Natural killer cell (primary cell): ENCODE results near the gene SLC47A2. TPM values are rescaled to one million over a fixed set of nuclear protein-coding genes. Genes with fewer than 3 reads are reported as not detected.

Source experiments
- ATAC-seq, 3 donors: fragments of 150-1000 bp in 2 of 3; fragments of 200-7000 bp in 1 of 3; cut with Tn5 transposase; 1 replicate in 1 of 3; 2 replicates in 2 of 3; pipeline ENCODE4 v1.10.0; 2021; ENCODE audit warnings: mild to moderate bottlenecking in 2 of 3, moderate library complexity in 2 of 3
- DNase-seq, 2 donors: peaks; one replicate each; pipeline versions ENCODE4 v3.0.0 to v3.0.0-alpha.2; 2013 to 2021; ENCODE audit warnings: mixed read lengths in 1 of 2
- H3K27ac ChIP-seq: one replicate; pipeline ENCODE4 v1.5.1; 2013; ENCODE audit warnings: mild to moderate bottlenecking, low read length
- H3K27me3 ChIP-seq: one replicate; pipeline ENCODE4 v1.6.1; 2013; ENCODE audit warnings: low read length; ENCODE audit not compliant: control insufficient read depth, insufficient read depth
- H3K36me3 ChIP-seq: one replicate; pipeline ENCODE4 v1.6.1; 2013; ENCODE audit warnings: low read length; ENCODE audit not compliant: control insufficient read depth, insufficient read depth
- H3K4me1 ChIP-seq: one replicate; pipeline ENCODE4 v1.6.1; 2013; ENCODE audit warnings: low read length; ENCODE audit not compliant: control insufficient read depth, insufficient read depth
- H3K4me3 ChIP-seq: one replicate; pipeline ENCODE4 v1.5.1; 2013; ENCODE audit warnings: low read length
- H3K9me3 ChIP-seq: one replicate; pipeline ENCODE4 v1.6.1; 2013; ENCODE audit warnings: low read length; ENCODE audit not compliant: control insufficient read depth, insufficient read depth
- H3K27ac Mint-ChIP-seq, 2 donors: one replicate each; pipeline ENCODE4 v1.8.0; 2022; ENCODE audit warnings: mild to moderate bottlenecking in 2 of 2, mixed read lengths in 2 of 2, moderate library complexity in 1 of 2
- H3K27me3 Mint-ChIP-seq, 2 donors: one replicate each; pipeline ENCODE4 v1.8.0; 2022; ENCODE audit warnings: low read depth in 2 of 2, mixed read lengths in 2 of 2
- H3K36me3 Mint-ChIP-seq: one replicate; pipeline ENCODE4 v1.8.0; 2022; ENCODE audit warnings: mixed read lengths
- H3K4me1 Mint-ChIP-seq, 2 donors: one replicate each; pipeline ENCODE4 v1.8.0; 2022; ENCODE audit warnings: mixed read lengths in 2 of 2
- H3K4me3 Mint-ChIP-seq: one replicate; pipeline ENCODE4 v1.8.0; 2022; ENCODE audit warnings: mild to moderate bottlenecking, moderate library complexity, mixed read lengths
- H3K9me3 Mint-ChIP-seq, 2 donors: one replicate each; pipeline ENCODE4 v1.8.0; 2022; ENCODE audit warnings: mixed read lengths in 2 of 2
- whole genome bisulfite sequencing: methylation state at CpG from one replicate; pipeline ENCODE4 v1.1.7; 2013; ENCODE audit warnings: missing lambda C conversion rate; ENCODE audit not compliant: insufficient coverage; 5-methylcytosine and 5-hydroxymethylcytosine counted together
- intact Hi-C: fragments of 100-400 bp; cut with micrococcal nuclease; formaldehyde crosslinking; loops from one replicate; pipeline ENCODE4 v1.14.2; 2022
- total RNA-seq, 4 donors: library from RNA; stranded (reverse); fragments of 120-200 nt in 1 of 4; gene quantifications; one replicate each; pipeline versions ENCODE4 v1.2.3 to v1.2.4, GENCODE V29; 2013 to 2022
- TF ChIP-seq, protein P1 (sequence below): fragments of 200-600 bp; IDR thresholded peaks from one replicate; pipeline ENCODE4 v1.8.0; 2022; ENCODE audit warnings: antibody characterized with exemption

Gene SLC47A2
- total RNA-seq, 3 donors from 2014 or later (not counting 1 experiment from before 2014, with no cell fraction given): not detected

GRCh38 chr17:19720631-19721426, 4.4 kb upstream of the SLC47A2 start:
- 62% methylated on average over 8 of the region's 9 CpGs for WGBS
- H3K27ac Mint-ChIP-seq: peak overlapping the region in 1 of 2 donors; percentile 57
- no peaks in the 10 kb centered on the region for H3K27me3 Mint-ChIP-seq
- DNase-seq: no peak
- TF ChIP-seq, protein P1, sequence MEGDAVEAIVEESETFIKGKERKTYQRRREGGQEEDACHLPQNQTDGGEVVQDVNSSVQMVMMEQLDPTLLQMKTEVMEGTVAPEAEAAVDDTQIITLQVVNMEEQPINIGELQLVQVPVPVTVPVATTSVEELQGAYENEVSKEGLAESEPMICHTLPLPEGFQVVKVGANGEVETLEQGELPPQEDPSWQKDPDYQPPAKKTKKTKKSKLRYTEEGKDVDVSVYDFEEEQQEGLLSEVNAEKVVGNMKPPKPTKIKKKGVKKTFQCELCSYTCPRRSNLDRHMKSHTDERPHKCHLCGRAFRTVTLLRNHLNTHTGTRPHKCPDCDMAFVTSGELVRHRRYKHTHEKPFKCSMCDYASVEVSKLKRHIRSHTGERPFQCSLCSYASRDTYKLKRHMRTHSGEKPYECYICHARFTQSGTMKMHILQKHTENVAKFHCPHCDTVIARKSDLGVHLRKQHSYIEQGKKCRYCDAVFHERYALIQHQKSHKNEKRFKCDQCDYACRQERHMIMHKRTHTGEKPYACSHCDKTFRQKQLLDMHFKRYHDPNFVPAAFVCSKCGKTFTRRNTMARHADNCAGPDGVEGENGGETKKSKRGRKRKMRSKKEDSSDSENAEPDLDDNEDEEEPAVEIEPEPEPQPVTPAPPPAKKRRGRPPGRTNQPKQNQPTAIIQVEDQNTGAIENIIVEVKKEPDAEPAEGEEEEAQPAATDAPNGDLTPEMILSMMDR: no peak
- Histone ChIP-seq H3K9me3 (no peaks in the 10 kb centered on the region), H3K4me1 (peaks cover 14% of the 10 kb centered on the region), H3K36me3 (no peaks in the 10 kb centered on the region), H3K4me3 (no peak overlapping the region), H3K27me3 (no peaks in the 10 kb centered on the region), H3K27ac (no peak overlapping the region)
- ATAC-seq: no peak
- intact Hi-C loops: no loop called here
- H3K4me1 Mint-ChIP-seq: peaks cover 8 to 16% of the 10 kb centered on the region in 2 donors
- H3K36me3 Mint-ChIP-seq: no peaks in the 10 kb centered on the region
- H3K4me3 Mint-ChIP-seq: no peak overlapping the region
- no peaks in the 10 kb centered on the region for H3K9me3 Mint-ChIP-seq

- no peaks in the 10 kb centered on the region for H3K9me3 Mint-ChIP-seq
- 81% methylated on average over 5 of the region's 5 CpGs for WGBS
- Histone ChIP-seq H3K27me3 (no peaks in the 10 kb centered on the region), H3K36me3 (no peaks in the 10 kb centered on the region), H3K9me3 (no peaks in the 10 kb centered on the region), H3K4me1 (peaks cover 14% of the 10 kb centered on the region), H3K4me3 (no peak overlapping the region), H3K27ac (no peak overlapping the region)
- no peak for DNase-seq
- intact Hi-C loops: no loop called here
- peaks cover 3 to 12% of the 10 kb centered on the region in 2 donors for H3K4me1 Mint-ChIP-seq
- TF ChIP-seq, protein P1: no peak
- H3K27ac Mint-ChIP-seq: no peak overlapping the region
- no peak overlapping the region for H3K4me3 Mint-ChIP-seq
- no peaks in the 10 kb centered on the region for H3K27me3 Mint-ChIP-seq
- no peak for ATAC-seq
- H3K36me3 Mint-ChIP-seq: no peaks in the 10 kb centered on the region
Measured at GRCh38 chr17:19720210-19720475, 3.8 kb upstream of the SLC47A2 start.

DNA sequence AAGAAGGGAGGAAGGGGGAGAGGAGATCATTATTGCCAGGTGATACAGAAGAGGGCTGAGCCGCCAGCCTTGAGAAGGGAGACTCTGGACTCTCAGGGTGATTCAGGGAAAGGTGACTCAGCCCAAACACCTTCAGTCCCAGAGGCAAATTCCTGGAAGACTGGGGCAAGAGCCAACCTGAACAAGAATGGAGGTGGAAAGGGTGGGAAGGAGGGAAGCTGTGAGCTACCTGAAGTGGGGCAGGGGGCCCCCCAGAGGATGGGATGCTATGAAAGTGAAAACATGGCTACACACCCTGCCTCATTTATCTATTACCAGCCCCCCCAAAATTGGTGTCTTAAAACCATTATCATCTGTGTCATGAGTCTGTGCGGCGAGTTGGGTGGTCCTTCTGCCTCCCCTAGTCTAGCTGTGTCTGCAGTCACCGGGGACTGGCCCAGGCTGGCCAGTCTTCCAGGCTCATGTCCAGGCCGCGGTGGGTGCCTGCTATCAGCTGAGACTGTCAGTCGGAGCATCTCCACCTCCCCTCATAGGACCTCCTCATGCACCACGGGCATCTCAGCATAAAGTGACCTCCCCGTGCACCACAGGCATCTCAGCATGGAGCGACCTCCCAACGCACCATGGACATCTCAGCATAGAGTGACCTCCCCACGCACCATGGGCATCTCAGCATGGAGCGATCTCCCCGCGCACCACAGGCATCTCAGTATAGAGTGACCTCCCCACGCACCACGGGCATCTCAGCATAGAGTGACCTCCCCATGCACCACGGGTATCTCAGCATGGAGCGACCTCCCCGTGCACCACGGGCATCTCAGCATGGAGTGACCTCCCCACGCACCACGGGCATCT, 3.2 kb upstream of the SLC47A2 start:
- no peaks in the 10 kb centered on the region for H3K9me3 ChIP-seq
- H3K27me3 ChIP-seq: no peaks in the 10 kb centered on the region
- H3K27me3 Mint-ChIP-seq: no peaks in the 10 kb centered on the region
- no peak overlapping the region for H3K4me3 Mint-ChIP-seq
- WGBS: 90% methylated on average over 23 of the region's 23 CpGs
- no peaks in the 10 kb centered on the region for H3K36me3 Mint-ChIP-seq
- H3K27ac Mint-ChIP-seq: no peak overlapping the region
- no peaks in the 10 kb centered on the region for H3K9me3 Mint-ChIP-seq
- H3K4me1 Mint-ChIP-seq: peaks cover 0 to 6% of the 10 kb centered on the region in 2 donors
- H3K27ac ChIP-seq: no peak overlapping the region
- TF ChIP-seq, protein P1: no peak
- ATAC-seq: no peak
- no peak overlapping the region for H3K4me3 ChIP-seq
- H3K4me1 ChIP-seq: peaks cover 9% of the 10 kb centered on the region
- intact Hi-C loops: no loop called here
- DNase-seq: no peak
- no peaks in the 10 kb centered on the region for H3K36me3 ChIP-seq
